NCI-H1105 treated with DMSO at 0.1 percent for 48 hours (cell line): ENCODE measurements around the gene ANP32E.
A peak's percentile ranks its signal among the peaks of the same experiment; 100 is the strongest.
"Not testable (repeated sequence)": the region's sequence is repeated elsewhere in the genome, so short reads cannot be mapped to it uniquely, and the experiment has no call there.

Source experiments
- DNase-seq: peaks from one replicate; lab custom pipeline; 2025; lab: John Stamatoyannopoulos, UW

ANP32E gene

DNA sequence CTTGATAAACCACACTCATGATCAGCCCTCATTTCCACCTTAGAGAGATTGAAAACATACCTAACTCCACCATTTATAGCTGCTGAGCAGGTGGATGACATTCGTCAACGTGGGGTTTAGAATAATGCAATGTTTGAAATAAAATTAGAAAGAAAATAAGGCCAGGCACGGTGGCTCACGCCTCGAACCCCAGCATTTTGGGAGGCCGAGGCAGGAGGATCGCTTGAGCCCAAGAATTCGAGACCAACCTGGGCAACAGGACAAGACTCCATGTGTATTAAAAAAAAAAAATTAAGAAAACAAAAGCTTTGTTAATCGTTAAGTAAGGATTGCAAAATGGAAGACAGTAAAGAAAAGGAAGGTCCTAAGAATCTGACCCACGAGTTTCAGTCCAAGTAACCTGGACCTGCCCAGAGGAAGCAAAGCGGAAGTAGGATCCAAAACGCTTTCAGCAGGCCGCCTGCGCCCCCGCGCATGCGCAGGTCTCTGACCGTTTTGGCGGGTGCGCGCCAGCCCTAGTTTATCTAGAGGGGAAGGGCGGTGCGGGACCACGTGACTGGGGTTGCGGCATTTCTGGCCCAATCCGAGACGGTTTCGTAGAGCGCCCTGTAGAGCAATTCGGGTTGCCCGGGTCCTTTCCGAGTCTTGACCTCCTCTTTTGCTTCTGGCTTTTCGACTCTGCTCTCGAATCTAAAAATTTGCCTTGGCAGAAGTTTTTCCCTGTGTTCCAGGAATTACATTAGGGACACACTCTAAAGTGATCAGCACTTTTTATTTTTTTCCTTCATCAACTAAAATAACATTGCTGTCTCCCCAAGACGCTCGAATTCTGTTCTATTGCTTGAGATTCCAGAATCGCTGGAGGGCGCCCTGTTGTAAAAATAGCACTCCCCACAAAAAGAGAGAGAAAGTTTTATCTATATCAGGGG lies 22.5 kb downstream of the ANP32E start:
- peak; percentile 77 for DNase-seq

DNA sequence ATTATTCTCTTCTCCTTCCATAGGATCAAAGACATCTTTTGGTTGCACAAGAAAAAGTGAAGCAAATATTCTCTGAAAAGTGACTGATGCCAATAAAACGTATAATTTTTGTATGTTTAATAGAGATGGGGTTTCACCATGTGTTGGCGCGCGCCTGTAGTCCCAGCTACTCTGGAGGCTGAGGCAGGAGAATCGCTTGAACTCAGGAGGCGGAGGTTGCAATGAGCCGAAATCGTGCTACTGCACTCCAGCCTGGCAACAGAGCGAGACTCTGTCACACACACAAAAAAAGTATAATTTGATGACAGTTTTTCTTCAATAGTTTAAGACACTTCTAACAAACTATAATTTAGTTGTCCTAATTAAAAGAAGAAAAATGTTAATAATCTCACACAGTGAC lies 23.8 kb downstream of the ANP32E start:
- no peak for DNase-seq

DNA sequence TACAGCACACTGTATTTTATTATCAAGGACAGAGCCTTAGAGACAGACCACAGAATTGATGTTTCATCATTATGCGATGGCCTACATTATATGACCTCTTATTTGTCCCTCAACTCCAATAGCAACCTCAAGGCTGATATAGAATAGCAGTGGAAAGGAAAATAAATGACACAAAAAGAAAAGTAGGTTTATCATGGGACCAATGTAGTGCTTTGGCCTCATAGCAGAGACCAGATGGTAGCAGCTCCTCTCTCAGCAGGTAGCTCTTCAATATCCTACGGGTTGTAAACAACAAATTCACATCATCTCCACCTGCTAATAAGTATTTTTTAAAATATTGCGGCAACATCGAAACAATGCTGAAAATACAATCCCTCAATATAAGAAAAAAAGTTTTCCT lies 25.2 kb downstream of the ANP32E start:
- no peak for DNase-seq

DNA sequence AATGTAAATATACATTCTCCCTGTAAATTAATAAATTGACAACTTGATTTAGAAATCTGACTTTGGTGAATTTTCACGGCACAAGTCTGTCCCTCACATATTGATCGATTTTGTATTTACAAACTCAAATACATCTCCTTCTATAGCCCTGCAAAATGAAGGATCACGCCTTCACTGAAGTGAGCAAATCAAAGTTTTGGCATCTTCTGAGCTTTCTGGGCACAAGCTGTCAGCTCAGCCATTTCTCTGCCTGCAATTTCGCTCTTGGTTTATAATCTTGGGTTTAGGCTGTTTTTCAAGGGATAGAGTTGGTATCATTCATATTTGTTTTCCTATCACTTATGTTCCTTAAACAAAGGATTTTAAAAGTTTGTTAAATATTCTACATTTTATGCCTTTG lies 25.8 kb downstream of the ANP32E start:
- DNase-seq, result no peak

DNA sequence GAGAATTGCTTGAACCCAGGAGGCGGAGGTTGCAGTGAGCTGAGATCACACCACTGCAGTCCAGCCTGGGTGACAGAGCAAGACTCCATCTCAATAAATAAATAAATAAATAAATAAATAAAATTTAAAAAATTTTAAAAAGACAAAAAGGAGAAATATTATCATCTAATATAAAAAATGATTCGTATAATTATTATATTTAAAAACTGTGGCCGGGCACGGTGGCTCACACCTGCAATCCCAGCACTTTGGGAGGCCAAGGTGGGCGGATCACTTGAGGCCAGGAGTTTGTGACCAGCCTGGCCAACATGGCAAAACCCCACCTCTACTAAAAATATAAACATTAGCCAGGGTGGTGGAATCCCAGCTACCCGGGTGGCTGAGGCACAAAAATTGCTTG lies 27.5 kb downstream of the ANP32E start:
- DNase-seq, result not testable (repeated sequence)

DNA sequence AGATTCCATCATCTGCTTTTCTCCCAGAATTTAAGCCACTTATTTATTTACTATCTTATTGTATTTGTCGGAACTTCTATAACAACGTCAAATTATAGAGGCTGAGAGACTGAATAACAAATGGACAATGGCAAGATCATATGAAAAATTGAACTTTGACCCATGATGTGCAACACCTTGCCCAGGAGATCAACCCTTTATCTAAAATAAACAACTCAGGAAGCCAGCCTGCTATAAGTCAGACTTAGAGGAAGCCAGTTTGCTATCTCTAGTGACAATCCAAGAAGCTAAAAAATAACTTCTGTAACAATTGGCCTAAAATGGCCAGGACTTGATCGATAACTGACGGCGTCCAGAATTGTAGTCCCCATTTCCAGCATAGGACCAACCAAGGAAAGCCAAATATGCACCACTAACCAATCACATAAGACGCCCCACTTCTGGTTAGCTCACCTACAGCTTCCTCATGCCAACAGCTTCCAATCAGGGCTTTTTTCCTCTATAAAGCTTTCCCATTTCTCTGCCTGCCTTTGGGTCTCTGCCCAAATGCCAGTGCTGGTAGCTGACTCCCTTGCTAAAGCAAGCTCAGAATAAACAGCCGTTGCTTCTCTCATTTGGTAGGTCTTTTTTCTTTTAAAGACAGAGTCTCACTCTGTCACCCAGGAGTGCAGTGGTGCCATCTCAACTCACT lies 28.5 kb downstream of the ANP32E start:
- DNase-seq, result no peak

DNA sequence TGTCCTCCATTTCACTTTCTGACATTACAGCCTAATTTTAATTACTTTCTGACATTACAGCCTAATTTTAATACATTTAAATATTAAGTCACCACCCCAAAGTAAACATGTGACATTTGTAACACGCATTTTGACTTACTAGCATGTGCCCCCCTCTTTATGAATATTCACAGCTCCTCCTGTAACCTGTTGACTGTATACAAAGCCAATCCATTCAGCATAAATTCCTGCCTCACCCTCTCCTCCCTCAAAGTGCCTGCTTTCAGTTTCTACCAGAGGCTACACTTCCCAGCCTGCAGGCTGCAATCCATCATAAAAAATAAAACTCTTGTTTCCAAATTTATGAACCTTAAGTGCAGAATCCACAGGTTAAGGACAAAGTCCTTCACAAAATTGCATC lies 39.5 kb downstream of the ANP32E start:
- no peak for DNase-seq

DNA sequence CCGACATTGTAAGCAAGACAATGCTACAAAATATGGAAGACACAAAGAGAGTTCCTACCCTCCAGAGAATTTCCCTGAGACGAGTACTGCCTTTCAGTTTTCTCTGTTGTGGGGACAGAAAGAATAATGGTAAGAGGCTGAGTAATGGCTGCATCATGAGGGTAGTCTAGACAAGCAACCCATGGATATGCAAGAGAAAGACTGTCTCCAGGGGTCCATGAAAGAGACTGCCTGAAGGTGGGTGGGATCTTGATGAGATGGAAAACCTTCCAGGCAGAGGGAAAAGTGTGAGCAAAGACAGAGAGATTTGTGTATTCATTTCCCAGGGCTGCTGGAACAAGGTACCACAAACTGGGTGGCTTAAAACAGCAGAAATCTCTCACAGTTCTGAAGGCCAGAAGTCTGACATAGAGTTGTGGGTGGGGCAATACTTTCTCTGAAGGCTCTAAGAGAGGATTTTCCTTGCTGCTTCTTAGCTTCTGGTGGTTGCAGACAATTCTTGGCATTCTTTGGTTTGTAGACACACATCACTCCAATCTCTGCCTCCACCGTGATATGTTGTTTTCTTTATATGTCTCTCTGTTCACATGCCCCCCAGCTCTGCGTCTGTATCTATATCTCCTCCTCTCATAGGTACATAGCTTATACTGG lies 41.4 kb downstream of the ANP32E start:
- DNase-seq, result no peak

DNA sequence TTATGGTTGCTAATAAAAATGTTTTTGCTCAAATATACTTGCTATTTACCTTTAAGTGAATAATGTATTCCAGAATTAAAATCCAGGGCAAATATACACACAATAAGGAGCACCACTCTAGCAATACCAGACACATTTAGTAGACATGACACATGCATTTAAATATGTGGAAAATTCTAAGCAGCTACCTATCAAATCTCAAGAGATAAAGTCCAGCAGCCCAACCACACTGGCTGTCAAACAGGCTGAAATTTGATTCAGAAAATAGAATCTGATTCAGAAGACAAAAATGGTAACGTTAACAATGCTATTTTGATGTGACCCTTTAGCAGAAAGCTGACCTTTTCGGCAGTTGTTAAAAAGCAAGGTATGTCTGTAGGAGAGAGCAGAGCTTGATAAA lies 43.9 kb downstream of the ANP32E start:
- DNase-seq, result no peak

DNA sequence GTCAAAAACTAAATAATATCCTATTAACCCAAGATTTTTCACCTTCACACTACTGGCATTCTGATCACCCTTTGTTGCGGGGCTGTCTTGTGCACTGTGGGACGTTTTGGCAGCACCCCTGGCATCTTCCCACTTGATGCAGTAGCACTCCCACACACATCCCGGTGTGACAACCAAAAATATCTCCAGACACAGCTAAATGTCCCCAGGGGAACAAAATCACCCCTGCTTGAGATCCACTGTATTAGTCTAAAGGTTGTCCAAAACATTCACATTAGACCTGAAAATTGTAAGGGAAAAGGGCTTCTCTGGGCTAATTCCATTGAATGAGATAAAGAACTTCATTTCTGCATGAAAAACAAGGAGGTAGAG lies 48.4 kb downstream of the ANP32E start:
- DNase-seq, result no peak

DNA sequence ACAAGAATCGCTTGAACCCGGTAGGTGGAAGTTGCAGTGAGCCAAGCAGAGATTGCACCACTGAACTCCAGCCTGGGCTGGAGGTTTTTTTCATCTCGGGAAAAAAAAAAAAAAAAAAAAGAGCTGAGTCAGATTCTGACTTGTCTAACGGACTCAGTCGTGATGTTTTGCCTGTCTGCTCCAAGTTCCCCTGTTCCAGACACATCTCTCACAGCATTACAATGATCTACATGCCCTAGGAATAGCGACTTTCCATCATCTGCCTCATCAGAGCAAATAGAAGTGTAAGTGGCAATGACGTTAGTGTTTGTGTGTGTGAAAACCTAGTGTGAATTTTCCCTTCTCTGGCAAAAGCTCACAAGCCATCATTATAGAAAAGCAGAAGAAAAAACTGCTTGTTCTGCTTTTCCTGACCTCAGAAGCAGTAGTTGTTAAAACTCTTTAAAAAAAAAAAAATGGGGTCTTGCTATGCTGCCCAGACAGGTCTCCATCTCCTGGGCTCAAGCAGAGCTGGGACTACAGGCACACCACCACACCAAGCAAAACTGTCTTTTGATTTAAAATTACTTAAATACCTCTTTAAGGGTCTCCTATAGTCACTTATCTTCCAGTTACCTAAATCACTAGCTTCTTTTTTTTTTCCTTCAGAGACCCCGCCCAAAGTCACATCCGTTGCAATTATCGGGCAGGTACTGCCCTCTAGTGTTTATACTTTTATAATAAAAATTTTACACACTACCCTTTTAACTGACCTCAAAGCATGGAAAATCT lies 48.9 kb downstream of the ANP32E start:
- DNase-seq, result peak; percentile 64

DNA sequence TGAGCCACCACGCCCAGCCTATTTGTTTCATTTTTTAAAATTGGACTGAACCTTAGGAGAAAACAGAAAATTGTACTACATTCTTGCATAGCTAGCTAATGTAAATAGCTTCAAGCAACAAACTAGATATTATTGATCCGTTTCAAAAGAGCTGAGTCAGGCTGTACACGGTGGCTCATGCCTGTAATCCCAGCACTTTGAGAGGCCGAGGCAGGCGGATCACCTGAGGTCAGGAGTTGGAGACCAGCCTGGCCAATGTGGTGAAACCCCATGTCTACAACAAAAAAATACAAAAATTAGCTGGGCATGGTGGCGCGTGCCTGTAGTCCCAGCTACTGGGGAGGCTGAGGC lies 49.5 kb downstream of the ANP32E start:
- not testable (repeated sequence) for DNase-seq

DNA sequence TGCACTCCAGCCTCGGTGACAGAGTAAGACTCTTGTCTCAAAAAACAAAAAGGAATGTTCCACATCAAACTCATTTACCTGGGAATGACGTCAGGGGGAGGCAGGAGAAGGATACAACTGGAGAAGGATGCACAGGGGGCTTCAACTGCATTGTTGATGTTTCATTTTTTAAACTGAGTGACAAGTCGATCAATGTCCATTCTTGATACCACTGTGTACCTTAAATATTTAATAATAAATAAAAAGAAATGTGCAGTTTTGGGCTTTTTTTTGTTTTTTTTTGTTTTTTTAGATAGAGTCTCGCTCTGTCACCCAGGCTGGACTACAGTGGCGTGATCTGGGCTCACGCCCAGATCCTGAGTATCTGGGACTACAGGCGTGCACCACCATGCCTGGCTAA lies 50.4 kb downstream of the ANP32E start:
- DNase-seq, result no peak

DNA sequence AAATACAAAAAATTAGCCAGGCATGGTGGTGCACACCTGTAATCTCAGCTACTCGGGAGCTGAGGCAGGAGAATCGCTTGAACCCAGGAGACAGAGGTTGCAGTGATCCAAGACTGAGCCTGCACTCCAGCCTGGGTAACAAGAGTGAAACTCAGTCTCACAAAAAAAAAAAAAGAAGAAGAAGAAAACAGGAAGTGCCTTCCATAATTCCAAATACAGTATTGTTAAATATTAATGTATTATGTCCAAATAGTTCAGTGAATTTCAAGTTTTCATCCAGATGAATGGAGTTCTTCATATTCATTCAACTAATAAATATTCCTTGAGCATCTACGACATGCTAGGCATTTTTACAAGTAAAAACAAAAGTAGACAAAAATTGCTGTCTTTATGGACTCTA lies 52.9 kb downstream of the ANP32E start:
- DNase-seq, result no peak

DNA sequence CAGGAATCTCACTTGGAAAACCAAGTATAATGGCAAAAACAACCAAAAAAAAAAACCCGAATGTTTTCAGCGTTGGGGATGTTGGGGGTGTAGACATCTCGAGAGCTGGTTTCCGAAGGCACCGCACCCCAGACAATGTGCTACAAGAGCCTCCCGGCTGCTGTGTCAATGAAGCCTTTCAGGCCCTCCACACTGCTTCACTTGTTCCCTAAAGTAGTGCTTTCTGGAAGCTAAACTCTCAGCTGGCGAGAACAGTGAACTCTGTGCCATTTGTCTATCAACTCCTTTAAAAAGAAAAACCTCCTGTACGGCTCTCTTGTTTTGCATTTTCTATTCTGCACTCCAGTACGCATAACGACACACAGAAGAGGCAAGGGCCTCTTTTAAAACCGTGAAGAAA lies 53.7 kb downstream of the ANP32E start:
- no peak for DNase-seq

DNA sequence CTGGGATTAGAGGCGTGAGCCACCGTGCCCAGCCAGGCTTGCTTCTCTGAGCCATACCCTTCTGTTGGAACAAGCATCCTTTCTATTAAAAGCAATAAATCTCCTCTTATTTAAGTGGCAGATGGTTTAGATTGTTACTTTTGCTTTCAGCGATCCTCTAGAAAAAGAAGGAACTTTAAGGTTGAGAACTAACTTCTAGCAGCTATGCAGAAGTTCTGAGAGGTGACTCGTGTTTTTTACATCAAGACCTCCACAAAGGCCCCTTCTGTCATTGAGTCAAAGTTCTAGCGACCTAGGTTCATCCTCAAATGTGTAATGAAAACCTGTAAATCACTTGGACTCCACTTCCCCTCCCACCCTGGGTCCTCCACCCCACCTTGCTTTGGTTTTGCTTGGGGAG lies 55.4 kb downstream of the ANP32E start:
- DNase-seq, result no peak

DNA sequence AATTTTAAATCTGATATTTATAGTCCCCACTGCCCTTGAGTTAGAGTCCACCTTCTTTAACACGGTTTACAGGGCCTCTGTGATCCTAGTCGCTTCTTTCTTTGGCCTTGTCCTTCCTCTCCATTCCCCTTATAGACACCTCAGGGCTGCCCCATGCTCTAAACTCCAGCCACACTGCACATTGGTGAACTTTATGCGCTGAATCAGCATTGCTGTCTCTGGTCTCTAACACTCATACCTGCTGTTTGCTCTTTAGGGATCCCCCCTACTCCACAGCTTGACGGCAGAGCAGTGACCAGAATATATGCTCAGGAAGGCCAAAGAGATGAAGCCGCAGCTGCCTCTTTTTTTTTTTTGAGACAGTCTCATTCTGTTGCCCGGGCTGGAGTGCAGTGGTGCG lies 56.0 kb downstream of the ANP32E start:
- DNase-seq, result no peak

DNA sequence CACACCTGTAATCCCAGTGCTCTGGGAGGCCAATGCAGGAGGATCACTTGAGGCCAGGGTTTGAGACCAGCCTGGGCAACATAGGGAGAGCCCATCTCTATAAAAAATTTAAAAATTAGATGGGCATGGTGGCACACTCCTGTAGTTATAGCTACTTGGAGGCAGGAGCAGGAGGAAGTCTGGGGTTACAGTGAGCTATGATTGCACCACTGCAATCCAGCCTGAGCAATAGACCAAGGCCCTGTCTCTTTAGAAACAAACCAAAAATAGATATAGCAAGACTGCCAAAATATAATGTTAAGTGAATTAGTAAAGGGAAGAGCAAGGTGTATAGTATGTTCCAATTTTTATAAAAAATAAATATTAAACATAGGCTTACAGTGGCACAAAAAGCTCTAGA lies 57.4 kb downstream of the ANP32E start:
- DNase-seq, result no peak

DNA sequence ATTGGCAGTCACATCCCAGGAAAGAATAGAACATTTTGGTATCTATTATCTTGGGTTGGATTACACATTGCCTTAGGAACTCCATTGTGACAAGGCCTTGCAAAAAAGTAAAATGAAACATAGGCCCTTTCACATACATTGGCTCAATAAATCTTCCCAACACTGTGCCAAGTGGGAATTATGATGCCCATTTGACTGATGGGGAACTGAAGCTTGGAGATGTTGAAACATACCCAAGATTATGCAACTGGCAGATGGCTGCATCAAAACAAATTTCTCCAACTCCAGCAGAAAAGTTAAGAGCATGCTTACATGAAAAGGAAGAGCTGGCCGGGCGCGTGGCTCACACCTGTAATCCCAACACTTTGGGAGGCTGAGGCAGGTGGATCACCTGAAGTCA lies 59.3 kb downstream of the ANP32E start:
- no peak for DNase-seq

DNA sequence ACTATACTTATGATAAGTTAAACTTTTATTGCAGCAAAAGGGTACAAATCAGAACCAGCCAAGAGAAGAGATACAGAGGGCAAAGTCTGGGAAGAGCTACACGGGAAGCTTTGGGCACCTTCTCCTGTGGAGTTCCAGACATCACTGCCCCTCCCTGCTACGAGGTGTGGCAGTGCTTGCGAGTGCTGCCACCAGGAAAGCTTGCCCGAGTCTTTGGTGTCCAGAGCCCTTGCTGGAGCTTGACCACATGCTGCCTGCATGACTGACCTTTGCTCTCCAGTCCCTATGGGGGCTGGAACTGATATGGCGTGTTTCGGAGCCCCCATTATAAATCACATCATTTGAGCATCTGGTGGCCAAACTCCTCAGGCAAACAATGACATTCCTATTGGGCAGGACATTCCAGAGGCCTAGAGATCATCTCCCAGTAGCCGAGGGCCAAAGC lies 62.7 kb downstream of the ANP32E start:
- no peak for DNase-seq

DNA sequence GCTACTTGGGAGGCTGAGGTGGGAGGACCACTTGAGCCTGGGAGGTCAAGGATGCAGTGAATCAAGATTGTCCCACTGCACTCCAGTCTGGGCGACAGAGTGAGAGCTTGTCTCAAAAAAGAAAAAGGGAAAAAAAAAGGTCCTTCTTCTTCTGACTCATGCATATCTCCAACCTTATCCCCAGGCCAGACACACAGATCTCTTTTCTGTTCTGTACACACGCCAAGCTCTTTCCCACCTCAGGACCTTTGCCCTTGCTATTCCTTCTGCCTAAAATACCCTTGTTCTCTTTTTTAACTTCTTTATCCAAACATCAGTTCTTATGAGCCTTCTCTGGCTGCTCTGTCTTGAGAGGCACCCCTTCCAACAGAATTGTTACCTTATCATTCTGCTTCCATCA lies 64.1 kb downstream of the ANP32E start:
- DNase-seq, result no peak

DNA sequence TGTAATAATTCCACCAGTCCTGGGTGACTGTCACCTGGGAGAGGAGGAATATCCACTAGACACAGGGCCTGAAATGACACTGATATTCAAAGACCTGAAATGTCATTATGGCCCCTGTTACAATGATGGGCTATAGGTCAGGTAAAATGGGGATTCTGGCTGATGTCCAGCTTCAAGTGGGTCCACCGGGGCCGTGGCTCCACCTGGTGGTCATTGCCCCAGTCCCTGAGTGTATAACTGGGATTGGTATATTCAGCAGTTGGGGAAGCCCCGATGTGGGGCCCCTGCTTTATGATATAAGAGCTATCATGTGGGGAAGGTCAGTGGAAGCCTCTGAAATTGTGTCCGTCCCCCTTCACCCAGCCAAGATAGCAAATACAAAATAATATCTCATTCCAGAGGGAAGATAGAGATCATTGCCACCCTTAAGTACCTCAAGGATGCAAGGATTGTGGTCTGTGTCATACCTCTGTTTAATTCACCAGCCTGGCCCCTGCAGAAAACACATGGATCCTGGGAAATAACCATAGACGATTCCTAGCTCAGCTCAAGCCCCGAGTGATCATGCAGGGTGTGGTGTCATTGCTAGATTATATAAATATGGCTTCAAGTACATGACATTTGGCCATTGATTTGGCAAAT lies 66.8 kb downstream of the ANP32E start:
- DNase-seq, result peak; percentile 61
